NOMO-1 treated with DMSO at 0.1 percent for 48 hours (cell line): Measurements from ENCODE around the gene SORT1.
"Not testable (repeated sequence)": the region's sequence is repeated elsewhere in the genome, so short reads cannot be mapped to it uniquely, and the experiment has no call there.

Source experiments
- DNase-seq: peaks from one replicate; lab custom pipeline; 2025; ENCODE audit not compliant: unreplicated experiment; lab: John Stamatoyannopoulos, UW

Gene SORT1

GRCh38 chr1:109397581-109398342, at the start of gene SORT1:
Gene SORT1, minus strand, starts transcription at chr1:109397918. Its CDS starts 26 bp downstream, at chr1:109397892.
- peak; percentile 81 for DNase-seq

- DNase-seq, result not testable (repeated sequence)
Measured at GRCh38 chr1:109445949-109446695, 48.4 kb upstream of the SORT1 start.

- no peak for DNase-seq
Measured at GRCh38 chr1:109444346-109444745, 46.6 kb upstream of the SORT1 start.

GRCh38 chr1:109443476-109443875, 45.8 kb upstream of the SORT1 start:
- DNase-seq, result no peak

GRCh38 chr1:109441069-109441468, 43.4 kb upstream of the SORT1 start:
- DNase-seq, result no peak

- peak; percentile 46 for DNase-seq
Measured at GRCh38 chr1:109438798-109439297, 41.1 kb upstream of the SORT1 start.

- no peak for DNase-seq
Measured at GRCh38 chr1:109434484-109434883, 36.8 kb upstream of the SORT1 start.

- DNase-seq, result no peak
Measured at GRCh38 chr1:109433322-109433721, 35.6 kb upstream of the SORT1 start.

- DNase-seq, result no peak
Measured at GRCh38 chr1:109432336-109432735, 34.6 kb upstream of the SORT1 start.

- DNase-seq, result no peak
Measured at GRCh38 chr1:109427171-109427467, 29.4 kb upstream of the SORT1 start.

GRCh38 chr1:109426281-109427170, 28.8 kb upstream of the SORT1 start, which contains the start of gene PSMA5:
Gene PSMA5, minus strand, starts transcription at chr1:109426448. Its CDS starts 118 bp downstream, at chr1:109426330.
- DNase-seq, result peak; percentile 99

GRCh38 chr1:109425391-109426280, 27.9 kb upstream of the SORT1 start:
- DNase-seq, result peak; percentile 77

- DNase-seq, result no peak
Measured at GRCh38 chr1:109423498-109423897, 25.8 kb upstream of the SORT1 start.

- DNase-seq, result no peak
Measured at GRCh38 chr1:109412551-109412950, 14.8 kb upstream of the SORT1 start.

- no peak for DNase-seq
Measured at GRCh38 chr1:109404838-109405237, 7.1 kb upstream of the SORT1 start.

GRCh38 chr1:109402025-109402424, 4.3 kb upstream of the SORT1 start:
- DNase-seq, result no peak

- no peak for DNase-seq
Measured at GRCh38 chr1:109400035-109400655, 2.4 kb upstream of the SORT1 start.

GRCh38 chr1:109399326-109399957, 1.7 kb upstream of the SORT1 start:
- DNase-seq, result peak; percentile 54
